Measurements from ENCODE around the gene HTT. TPM values are rescaled to one million over a fixed set of nuclear protein-coding genes. Genes with fewer than 3 reads are reported as not detected.

The HTT gene
- total RNA-seq, 2 donors from 2014 or later = 51.7 to 59.1 TPM

GRCh38 chr4:3263876-3264193 is 189.4 kb downstream of the HTT start:
- intact Hi-C loops (cut with DNase I, micrococcal nuclease) = no loop called here
- ATAC-seq (no peak), DNase-seq (no peak)

GRCh38 chr4:3266076-3266475 is 191.6 kb downstream of the HTT start:
- DNase-seq (no peak), ATAC-seq (no peak)
- intact Hi-C loops (cut with DNase I, micrococcal nuclease) = no loop called here

- ATAC-seq (no peak), DNase-seq (no peak)
- intact Hi-C loops (cut with DNase I, micrococcal nuclease) = no loop called here
These were observed 193.3 kb downstream of the HTT start for GRCh38 chr4:3267576-3268394.

- intact Hi-C loops (cut with DNase I, micrococcal nuclease) = no loop called here
- ATAC-seq (no peak), DNase-seq (no peak)
These were observed 194.1 kb downstream of the HTT start for GRCh38 chr4:3268395-3269104.

GRCh38 chr4:3269105-3269927 is 194.8 kb downstream of the HTT start:
- ATAC-seq (no peak), DNase-seq (no peak)
- intact Hi-C loops (cut with DNase I, micrococcal nuclease) = no loop called here

- ATAC-seq (no peak), DNase-seq (no peak)
- intact Hi-C loops (cut with DNase I, micrococcal nuclease) = no loop called here
These were observed 195.6 kb downstream of the HTT start for GRCh38 chr4:3269991-3270611.

- DNase-seq (no peak), ATAC-seq (no peak)
- intact Hi-C loops (cut with DNase I, micrococcal nuclease) = no loop called here
These were observed 196.7 kb downstream of the HTT start for GRCh38 chr4:3271131-3271530.

GRCh38 chr4:3276986-3277385 is 202.5 kb downstream of the HTT start:
- no peak for ATAC-seq
- intact Hi-C loops (cut with DNase I, micrococcal nuclease) = no loop called here
- DNase-seq = no peak

GRCh38 chr4:3280466-3280865 is 206.0 kb downstream of the HTT start:
- intact Hi-C loops (cut with DNase I, micrococcal nuclease) = no loop called here
- DNase-seq (no peak), ATAC-seq (no peak)

- ATAC-seq (no peak), DNase-seq (no peak)
- intact Hi-C loops (cut with DNase I, micrococcal nuclease) = no loop called here
These were observed 209.0 kb downstream of the HTT start for GRCh38 chr4:3283483-3283882.

GRCh38 chr4:3283916-3284315 is 209.4 kb downstream of the HTT start:
- no peak for DNase-seq
- intact Hi-C loops (cut with DNase I, micrococcal nuclease) = no loop called here
- no peak for ATAC-seq

- DNase-seq = no peak
- no peak for ATAC-seq
- intact Hi-C loops (cut with DNase I, micrococcal nuclease) = no loop called here
These were observed 210.5 kb downstream of the HTT start for GRCh38 chr4:3284734-3285557.

GRCh38 chr4:3285558-3286334 is 211.3 kb downstream of the HTT start:
- intact Hi-C loops (cut with DNase I, micrococcal nuclease) = no loop called here
- ATAC-seq (no peak), DNase-seq (peak in 1 of 2 donors; percentile 41)

GRCh38 chr4:3286335-3287175 is 212.1 kb downstream of the HTT start:
- intact Hi-C loops (cut with DNase I, micrococcal nuclease) = no loop called here
- DNase-seq (no peak), ATAC-seq (no peak)

- intact Hi-C loops (cut with DNase I, micrococcal nuclease) = no loop called here
- no peak for DNase-seq
- ATAC-seq = no peak
These were observed 212.9 kb downstream of the HTT start for GRCh38 chr4:3287271-3287971.

- intact Hi-C loops (cut with DNase I, micrococcal nuclease) = no loop called here
- ATAC-seq = no peak
- no peak for DNase-seq
These were observed 213.6 kb downstream of the HTT start for GRCh38 chr4:3287972-3288570.

All from left colon (tissue), 2 donors.